Mucosa of stomach (tissue), 1 donor: ENCODE results near the gene TAPT1.
"Not testable (repeated sequence)": the region's sequence is repeated elsewhere in the genome, so short reads cannot be mapped to it uniquely, and the experiment has no call there.

Experiments used
- H3K27me3 ChIP-seq: one replicate; pipeline ENCODE4 v1.7.0; 2013; ENCODE audit warnings: mild to moderate bottlenecking, low read length; ENCODE audit not compliant: control insufficient read depth, insufficient read depth
- H3K36me3 ChIP-seq: one replicate; pipeline ENCODE4 v1.7.0; 2013; ENCODE audit warnings: low read length; ENCODE audit not compliant: control insufficient read depth, insufficient read depth
- H3K4me1 ChIP-seq: one replicate; pipeline ENCODE4 v1.7.0; 2013; ENCODE audit warnings: mild to moderate bottlenecking, low read length; ENCODE audit not compliant: control insufficient read depth, insufficient read depth
- H3K4me3 ChIP-seq: one replicate; pipeline ENCODE4 v1.7.0; 2013; ENCODE audit warnings: low read length
- H3K9ac ChIP-seq: one replicate; pipeline ENCODE4 v1.7.0; 2013; ENCODE audit warnings: mild to moderate bottlenecking, low read length, moderate library complexity
- H3K9me3 ChIP-seq: one replicate; pipeline ENCODE4 v1.7.0; 2013; ENCODE audit warnings: mild to moderate bottlenecking, low read length, moderate library complexity; ENCODE audit not compliant: control insufficient read depth
- donor health status: Pancreatic carcinoma.

TAPT1 gene

DNA sequence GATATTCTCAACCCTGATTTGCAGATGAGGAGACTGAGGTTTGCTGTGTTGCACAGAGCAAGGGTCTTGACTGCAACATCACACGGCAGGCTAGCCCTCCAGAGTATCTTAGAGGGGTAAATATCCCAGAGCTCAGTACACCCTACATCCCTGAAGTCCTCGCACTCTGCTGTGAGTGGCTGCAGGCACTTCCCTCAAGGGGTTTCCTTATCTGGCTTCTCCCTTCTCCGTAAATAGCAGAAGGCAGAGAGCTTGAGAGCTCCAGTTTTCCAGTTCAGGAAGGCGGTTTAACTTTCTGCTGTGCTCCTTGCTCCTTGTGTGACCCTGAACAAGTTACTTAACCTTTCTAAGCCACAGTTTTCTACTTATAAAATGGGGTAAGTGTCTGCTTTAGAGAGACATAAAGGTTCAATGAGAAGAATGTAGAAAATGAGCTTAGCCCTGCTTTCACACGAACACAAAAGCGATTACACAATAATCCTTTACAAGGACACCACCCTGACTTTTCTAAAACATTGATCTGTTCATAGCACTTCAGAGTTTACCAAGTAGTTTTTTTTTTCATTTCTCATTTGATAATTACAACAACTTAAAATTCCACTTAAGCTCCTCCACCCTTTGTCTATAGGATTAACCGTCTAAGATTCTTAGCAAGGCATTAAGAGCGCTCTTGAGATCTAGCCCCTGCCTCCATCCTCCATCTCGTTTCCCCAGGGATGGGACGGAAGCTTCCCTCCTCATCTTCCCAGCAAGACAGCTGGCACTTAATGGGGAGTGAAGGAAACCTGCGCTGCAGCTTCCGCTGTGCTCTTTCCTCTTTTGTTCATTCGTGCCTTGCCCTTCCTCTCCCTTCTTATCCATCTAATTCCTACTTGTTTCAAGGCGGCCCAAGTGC is 68.4 kb downstream of the TAPT1 start:
- Histone ChIP-seq H3K4me3 (no peak overlapping the region), H3K36me3 (no peaks in the 10 kb centered on the region), H3K27me3 (no peaks in the 10 kb centered on the region), H3K4me1 (peaks cover 45% of the 10 kb centered on the region), H3K9ac (peak overlapping the region; percentile 5), H3K9me3 (no peaks in the 10 kb centered on the region)

DNA sequence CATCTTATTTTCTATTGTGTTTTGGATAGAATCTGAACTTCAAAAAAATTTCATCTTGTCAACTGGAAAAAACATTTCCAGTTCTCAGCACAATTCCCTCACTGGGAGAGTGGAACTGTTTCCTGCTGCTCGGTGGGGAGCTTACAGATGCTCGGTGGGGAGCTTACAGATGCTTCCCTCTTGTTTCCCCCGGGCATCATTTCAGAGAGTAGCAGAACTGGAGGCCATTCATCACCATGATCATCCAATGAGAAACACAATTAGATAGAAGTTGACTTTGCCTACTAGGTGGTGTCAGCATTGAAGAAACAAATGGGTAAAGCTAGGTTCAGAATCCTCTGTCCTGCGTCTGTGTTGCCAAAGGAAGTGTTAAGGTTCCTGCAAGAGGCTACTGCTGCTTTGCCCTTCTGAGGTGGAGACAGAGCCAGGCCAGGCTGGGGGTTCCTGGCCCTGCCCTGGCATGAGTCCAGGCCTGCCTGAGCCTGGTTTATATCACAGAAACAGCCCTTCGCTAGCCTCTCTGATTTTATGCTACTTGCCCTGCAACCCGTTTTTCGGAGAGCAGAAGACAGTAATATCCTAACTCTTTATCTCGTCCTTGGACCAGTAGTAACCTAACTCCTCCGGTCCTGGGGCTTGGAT is 70.6 kb downstream of the TAPT1 start:
- Histone ChIP-seq H3K9ac (no peak overlapping the region), H3K4me3 (no peak overlapping the region), H3K36me3 (no peaks in the 10 kb centered on the region), H3K9me3 (no peaks in the 10 kb centered on the region), H3K4me1 (peaks cover 38% of the 10 kb centered on the region), H3K27me3 (no peaks in the 10 kb centered on the region)

DNA sequence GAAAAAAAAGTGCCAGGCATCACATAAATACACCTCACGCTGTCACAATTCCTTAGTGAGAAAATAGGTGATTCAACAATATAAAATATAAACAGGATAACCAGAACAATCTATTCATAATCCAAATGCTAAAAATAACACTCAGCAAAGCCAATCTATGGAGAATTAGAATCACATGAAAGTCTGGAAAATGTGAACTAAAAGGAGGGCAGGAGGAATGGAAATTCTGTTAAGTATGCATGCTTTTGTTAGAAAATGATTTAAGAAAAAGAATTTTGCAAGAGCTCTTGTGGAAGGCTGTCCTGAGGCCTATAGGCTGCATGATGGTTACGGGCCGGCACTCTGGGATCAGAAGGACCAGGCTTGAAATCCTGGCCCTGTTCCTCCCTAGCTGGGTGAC is 71.8 kb downstream of the TAPT1 start:
- Histone ChIP-seq H3K9me3 (no peaks in the 10 kb centered on the region), H3K36me3 (no peaks in the 10 kb centered on the region), H3K4me1 (peaks cover 29% of the 10 kb centered on the region), H3K4me3 (no peak overlapping the region), H3K27me3 (no peaks in the 10 kb centered on the region), H3K9ac (no peak overlapping the region)

DNA sequence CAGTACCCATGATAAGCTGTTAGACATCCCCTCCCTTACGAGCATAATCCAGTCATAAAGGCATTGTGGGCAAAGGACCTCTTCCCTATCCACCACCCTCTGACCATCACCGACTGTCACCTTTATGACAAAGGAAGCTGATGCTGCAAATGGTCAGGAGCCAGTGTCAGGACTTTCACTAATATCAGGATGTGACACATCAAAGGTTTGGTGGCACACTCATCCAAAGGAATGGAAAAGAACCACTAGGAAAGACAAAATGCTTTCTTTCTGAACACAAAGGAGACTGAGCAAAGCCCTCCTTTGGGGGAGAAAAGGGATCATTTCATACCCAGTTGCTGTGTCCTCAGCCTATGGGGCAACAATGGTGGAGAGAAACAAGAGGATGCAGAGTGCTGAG is 75.6 kb downstream of the TAPT1 start:
- Histone ChIP-seq H3K4me3 (no peak overlapping the region), H3K9me3 (no peaks in the 10 kb centered on the region), H3K27me3 (no peaks in the 10 kb centered on the region), H3K9ac (no peak overlapping the region), H3K36me3 (no peaks in the 10 kb centered on the region), H3K4me1 (no peaks in the 10 kb centered on the region)

DNA sequence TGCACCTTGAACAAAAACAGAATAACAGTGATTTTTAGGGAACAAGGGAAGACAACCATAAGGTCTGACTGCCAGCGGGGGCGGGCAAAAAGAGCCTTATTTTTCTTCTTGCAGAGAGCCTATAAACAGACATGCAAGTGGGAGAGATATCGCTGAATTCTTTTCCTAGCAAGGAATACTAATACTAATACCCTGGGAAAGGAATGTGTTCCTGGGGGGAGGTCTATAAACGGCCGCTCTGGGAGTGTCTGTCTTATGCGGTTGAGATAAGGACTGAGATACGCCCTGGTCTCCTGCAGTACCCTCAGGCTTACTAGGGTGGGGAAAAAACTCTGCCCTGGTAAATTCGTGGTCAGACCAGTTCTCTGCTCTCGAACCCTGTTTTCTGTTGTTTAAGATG is 81.4 kb downstream of the TAPT1 start:
- H3K4me3 ChIP-seq, H3K9me3 ChIP-seq, H3K36me3 ChIP-seq, H3K9ac ChIP-seq, H3K27me3 ChIP-seq: not testable (repeated sequence)
- peaks cover 23% of the 10 kb centered on the region for H3K4me1 ChIP-seq

DNA sequence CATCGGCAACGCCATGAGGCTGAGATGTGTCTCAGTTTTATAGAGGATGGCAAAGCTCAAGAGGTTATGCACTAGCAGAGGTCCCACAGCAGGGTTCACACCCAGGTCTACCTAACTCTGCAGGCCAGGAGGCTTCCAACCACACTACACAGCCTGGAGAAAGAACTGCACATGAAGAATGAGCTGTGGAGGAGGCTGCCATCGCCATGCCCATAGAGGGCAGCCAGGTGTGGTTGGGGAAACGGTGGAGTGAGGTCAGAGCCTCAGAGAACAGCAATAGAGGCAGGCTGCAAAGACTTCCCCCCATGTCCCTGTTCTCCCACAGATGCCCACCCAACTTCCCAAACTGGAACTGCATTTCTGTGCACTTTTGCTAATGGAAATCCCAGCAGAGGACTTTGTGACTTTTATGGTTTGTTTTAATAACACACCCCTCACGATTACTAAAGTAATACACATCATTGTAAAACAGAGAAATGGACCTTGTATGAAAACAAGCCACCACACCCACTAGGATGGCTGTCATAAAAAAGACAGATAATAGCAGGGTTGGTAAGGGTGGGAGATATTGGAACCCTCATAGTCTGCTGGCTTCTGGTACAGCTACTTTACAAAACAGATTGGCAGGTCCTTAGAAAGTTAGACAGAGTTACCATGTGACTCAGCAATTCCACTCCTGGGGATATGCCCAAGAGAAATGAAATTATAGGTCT is 83.5 kb downstream of the TAPT1 start:
- Histone ChIP-seq H3K9me3 (peaks cover 3% of the 10 kb centered on the region), H3K27me3 (no peaks in the 10 kb centered on the region), H3K9ac (no peak overlapping the region), H3K4me1 (peaks cover 33% of the 10 kb centered on the region), H3K4me3 (no peak overlapping the region), H3K36me3 (no peaks in the 10 kb centered on the region)

DNA sequence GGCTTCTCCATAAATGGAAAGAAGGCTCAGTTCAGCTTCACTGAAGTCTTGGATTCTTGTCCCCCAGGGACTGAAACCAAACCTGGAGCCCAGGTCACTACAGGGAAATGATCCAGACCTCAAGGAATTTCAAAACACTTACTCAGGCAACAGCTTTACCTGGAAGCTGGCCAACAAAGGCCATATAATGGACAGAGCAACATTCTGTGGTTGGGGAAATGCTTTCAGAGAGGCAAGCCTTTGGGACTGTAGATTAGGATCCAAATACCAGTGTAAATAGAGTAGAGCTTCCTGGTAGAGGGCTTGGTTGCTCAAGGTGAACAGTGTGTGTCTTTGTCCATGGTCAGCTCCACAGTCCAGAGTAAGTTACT is 85.4 kb downstream of the TAPT1 start:
- peaks cover 3% of the 10 kb centered on the region for H3K9me3 ChIP-seq
- no peak overlapping the region for H3K9ac ChIP-seq
- no peaks in the 10 kb centered on the region for H3K27me3 ChIP-seq
- H3K36me3 ChIP-seq, result no peaks in the 10 kb centered on the region
- peaks cover 33% of the 10 kb centered on the region for H3K4me1 ChIP-seq
- H3K4me3 ChIP-seq, result no peak overlapping the region

DNA sequence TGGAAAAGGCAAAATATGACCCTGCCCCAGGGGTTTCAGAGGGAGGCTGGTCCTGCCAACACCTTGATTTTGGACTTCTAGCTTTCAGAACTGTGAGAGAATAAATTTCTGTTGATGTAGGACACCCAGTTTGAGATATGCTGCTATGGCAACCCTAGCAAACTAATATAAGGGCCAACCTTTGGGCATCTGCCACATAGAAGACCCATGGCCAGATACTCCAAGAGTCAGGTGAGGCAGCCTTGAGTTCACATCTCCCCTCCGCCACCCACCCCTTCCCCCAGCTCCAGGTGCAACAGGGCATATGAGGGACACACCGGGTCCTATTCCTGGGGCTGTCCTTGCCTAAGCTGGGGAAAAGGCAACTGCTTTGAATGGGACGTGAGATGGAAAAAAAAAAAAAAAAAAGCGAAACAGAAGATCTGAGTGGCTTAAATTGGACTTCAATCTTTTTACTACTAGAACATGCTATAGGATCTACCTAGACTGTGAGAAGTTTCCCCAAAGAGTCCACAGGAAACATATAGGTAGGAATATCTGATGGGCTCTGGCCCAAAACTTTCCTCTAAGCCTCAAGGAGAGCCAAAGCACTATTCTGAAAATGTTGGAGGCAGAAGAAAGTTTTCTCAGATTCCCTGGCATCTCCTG is 85.9 kb downstream of the TAPT1 start:
- Histone ChIP-seq H3K4me3 (no peak overlapping the region), H3K36me3 (no peaks in the 10 kb centered on the region), H3K27me3 (no peaks in the 10 kb centered on the region), H3K9ac (no peak overlapping the region), H3K4me1 (peaks cover 33% of the 10 kb centered on the region), H3K9me3 (peaks cover 3% of the 10 kb centered on the region)

DNA sequence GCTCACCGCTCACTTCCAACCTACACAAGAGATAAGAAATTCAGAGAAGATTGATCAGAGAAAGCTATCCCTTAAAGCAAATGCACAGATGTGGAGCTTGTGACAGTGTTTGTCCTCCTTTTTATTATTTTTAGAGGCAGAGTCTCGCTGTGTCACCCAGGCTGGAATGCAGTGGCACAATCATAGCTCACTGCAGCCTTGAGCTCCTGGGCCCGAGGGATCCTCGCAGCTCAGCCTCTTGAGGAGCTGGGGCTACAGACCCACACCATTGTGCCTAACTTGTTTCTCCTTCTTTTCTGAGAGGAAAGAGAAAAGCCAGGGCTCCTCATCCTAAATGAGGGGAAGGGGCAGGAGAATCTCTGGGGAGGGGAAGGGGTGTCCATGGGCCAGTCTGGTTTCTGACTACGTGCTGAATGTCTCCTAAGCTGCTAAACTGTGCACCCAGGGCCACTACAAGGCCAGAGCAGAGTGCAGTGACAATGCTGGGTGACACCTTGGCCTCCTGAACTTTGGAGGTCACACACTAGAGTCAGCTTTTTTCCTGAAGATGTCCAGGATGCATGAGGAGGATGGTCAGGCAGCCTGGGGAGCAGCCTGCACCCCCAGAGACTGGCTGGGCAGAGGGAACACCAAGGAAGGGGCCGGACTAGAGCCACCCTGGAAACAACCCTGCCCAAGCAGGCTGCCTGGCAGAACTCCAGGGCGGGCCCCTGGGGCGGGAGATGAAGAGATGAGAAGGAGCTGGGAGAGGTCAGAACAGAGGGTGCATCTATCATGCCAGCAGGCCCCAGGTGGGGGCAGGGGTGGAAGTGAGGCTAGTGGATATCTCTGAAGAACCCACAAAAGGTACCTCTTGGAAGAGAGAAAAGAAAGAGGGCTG is 87.0 kb downstream of the TAPT1 start:
- Histone ChIP-seq H3K36me3 (no peaks in the 10 kb centered on the region), H3K9ac (no peak overlapping the region), H3K9me3 (peaks cover 3% of the 10 kb centered on the region), H3K27me3 (no peaks in the 10 kb centered on the region), H3K4me1 (peaks cover 33% of the 10 kb centered on the region), H3K4me3 (no peak overlapping the region)

DNA sequence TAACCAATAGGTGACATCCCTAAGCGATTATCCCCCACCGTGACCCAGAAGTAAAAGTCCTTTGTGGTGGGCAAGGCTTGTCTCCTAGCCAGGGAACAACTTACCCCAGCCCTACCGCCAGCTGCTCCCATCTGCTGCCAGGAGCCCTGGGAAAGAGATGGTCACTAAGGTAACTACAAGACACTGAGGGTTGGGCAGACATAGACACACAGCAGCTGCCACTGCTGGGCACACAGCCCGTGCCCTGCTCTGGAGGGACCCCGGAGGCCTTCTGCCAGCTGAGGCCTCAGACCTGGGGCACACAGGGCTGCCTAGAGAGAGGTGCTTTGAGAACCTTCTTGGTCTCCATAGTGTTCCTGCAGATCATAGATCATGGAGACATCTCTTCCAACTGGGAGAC is 89.4 kb downstream of the TAPT1 start:
- H3K9ac ChIP-seq, result no peak overlapping the region
- H3K4me1 ChIP-seq, result peaks cover 37% of the 10 kb centered on the region
- no peak overlapping the region for H3K4me3 ChIP-seq
- no peaks in the 10 kb centered on the region for H3K9me3 ChIP-seq
- H3K27me3 ChIP-seq, result no peaks in the 10 kb centered on the region
- no peaks in the 10 kb centered on the region for H3K36me3 ChIP-seq

DNA sequence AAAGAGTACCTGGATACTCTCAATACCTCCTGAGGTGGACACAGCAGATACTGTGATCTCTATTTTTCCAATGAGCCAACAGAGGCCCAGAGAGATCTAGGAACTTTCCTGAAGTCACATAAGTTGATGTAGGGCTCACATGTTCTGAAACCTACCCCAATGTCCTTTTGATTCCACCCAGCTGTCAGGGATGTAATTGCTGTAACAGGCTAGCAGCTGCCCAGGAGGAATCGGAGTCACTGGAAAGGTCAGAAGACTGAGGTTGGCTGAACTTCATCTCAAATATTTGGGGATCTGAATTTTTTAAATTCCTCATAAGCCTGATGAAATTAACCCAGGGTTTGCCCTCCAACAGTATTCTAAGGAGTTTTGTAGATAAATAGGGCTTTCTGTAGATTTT is 90.0 kb downstream of the TAPT1 start:
- Histone ChIP-seq H3K9me3 (no peaks in the 10 kb centered on the region), H3K4me1 (peaks cover 32% of the 10 kb centered on the region), H3K36me3 (no peaks in the 10 kb centered on the region), H3K4me3 (no peak overlapping the region), H3K27me3 (no peaks in the 10 kb centered on the region), H3K9ac (no peak overlapping the region)
